Measurements from ENCODE around the gene MAP3K13. TPM values are rescaled to one million over a fixed set of nuclear protein-coding genes. Genes with fewer than 3 reads are reported as not detected.
"Not testable (repeated sequence)": the region's sequence is repeated elsewhere in the genome, so short reads cannot be mapped to it uniquely, and the experiment has no call there.

The MAP3K13 gene
- polyA plus RNA-seq, 1 donor = 52.3 TPM

GRCh38 chr3:185473290-185473815 lies 110.4 kb downstream of the MAP3K13 start:
- no peak overlapping the region for H3K4me3 ChIP-seq (ENCODE audit: low read length)
- no peaks in the 10 kb centered on the region for H3K9me3 ChIP-seq (ENCODE audit: control insufficient read depth, low read depth, low read length)
- peaks cover 59% of the 10 kb centered on the region for H3K36me3 ChIP-seq (ENCODE audit: control insufficient read depth, insufficient read depth, low read length)
- H3K27ac ChIP-seq (ENCODE audit: low read length) = no peak overlapping the region
- H3K4me1 ChIP-seq (ENCODE audit: control insufficient read depth, insufficient read depth, low read length) = no peaks in the 10 kb centered on the region
- WGBS (ENCODE audit: insufficient coverage, low lambda C conversion rate) = no CpG with 5 or more reads among the region's 15 CpGs
- H3K27me3 ChIP-seq (ENCODE audit: control insufficient read depth, insufficient read depth, low read length) = no peaks in the 10 kb centered on the region
- no peak for DNase-seq

- not testable (repeated sequence) for H3K4me1 ChIP-seq (ENCODE audit: control insufficient read depth, insufficient read depth, low read length); H3K27ac ChIP-seq (ENCODE audit: low read length); DNase-seq; H3K9me3 ChIP-seq (ENCODE audit: control insufficient read depth, low read depth, low read length); H3K4me3 ChIP-seq (ENCODE audit: low read length); H3K27me3 ChIP-seq (ENCODE audit: control insufficient read depth, insufficient read depth, low read length)
- H3K36me3 ChIP-seq (ENCODE audit: control insufficient read depth, insufficient read depth, low read length) = peaks cover 59% of the 10 kb centered on the region
- no CpG with 5 or more reads among the region's 6 CpGs for WGBS (ENCODE audit: insufficient coverage, low lambda C conversion rate)
These were observed 112.0 kb downstream of the MAP3K13 start for GRCh38 chr3:185474922-185475321.

GRCh38 chr3:185477316-185477715 lies 114.4 kb downstream of the MAP3K13 start:
- Histone ChIP-seq H3K27ac (ENCODE audit: low read length) (no peak overlapping the region), H3K9me3 (ENCODE audit: control insufficient read depth, low read depth, low read length) (no peaks in the 10 kb centered on the region), H3K27me3 (ENCODE audit: control insufficient read depth, insufficient read depth, low read length) (no peaks in the 10 kb centered on the region), H3K4me1 (ENCODE audit: control insufficient read depth, insufficient read depth, low read length) (no peaks in the 10 kb centered on the region), H3K4me3 (ENCODE audit: low read length) (no peak overlapping the region), H3K36me3 (ENCODE audit: control insufficient read depth, insufficient read depth, low read length) (peaks cover 76% of the 10 kb centered on the region)
- peak in 1 of 2 donors; percentile 24 for DNase-seq
- WGBS (ENCODE audit: insufficient coverage, low lambda C conversion rate) = no CpG with 5 or more reads among the region's 3 CpGs

- peaks cover 69% of the 10 kb centered on the region for H3K36me3 ChIP-seq (ENCODE audit: control insufficient read depth, insufficient read depth, low read length)
- H3K4me1 ChIP-seq (ENCODE audit: control insufficient read depth, insufficient read depth, low read length) = no peaks in the 10 kb centered on the region
- WGBS (ENCODE audit: insufficient coverage, low lambda C conversion rate) = no CpG with 5 or more reads among the region's 2 CpGs
- H3K27ac ChIP-seq (ENCODE audit: low read length) = no peak overlapping the region
- H3K27me3 ChIP-seq (ENCODE audit: control insufficient read depth, insufficient read depth, low read length) = no peaks in the 10 kb centered on the region
- no peak for DNase-seq
- H3K9me3 ChIP-seq (ENCODE audit: control insufficient read depth, low read depth, low read length) = no peaks in the 10 kb centered on the region
- H3K4me3 ChIP-seq (ENCODE audit: low read length) = no peak overlapping the region
These were observed 116.5 kb downstream of the MAP3K13 start for GRCh38 chr3:185479373-185479945.

- Histone ChIP-seq H3K4me1 (ENCODE audit: control insufficient read depth, insufficient read depth, low read length) (peaks cover 9% of the 10 kb centered on the region), H3K27ac (ENCODE audit: low read length) (no peak overlapping the region), H3K4me3 (ENCODE audit: low read length) (no peak overlapping the region), H3K9me3 (ENCODE audit: control insufficient read depth, low read depth, low read length) (no peaks in the 10 kb centered on the region), H3K36me3 (ENCODE audit: control insufficient read depth, insufficient read depth, low read length) (peaks cover 62% of the 10 kb centered on the region), H3K27me3 (ENCODE audit: control insufficient read depth, insufficient read depth, low read length) (no peaks in the 10 kb centered on the region)
- WGBS (ENCODE audit: insufficient coverage, low lambda C conversion rate) = no CpG with 5 or more reads among the region's 3 CpGs
- no peak for DNase-seq
These were observed 121.4 kb downstream of the MAP3K13 start for GRCh38 chr3:185484296-185484695.

GRCh38 chr3:185486394-185486793 lies 123.5 kb downstream of the MAP3K13 start:
- no CpG with 5 or more reads among the region's 5 CpGs for WGBS (ENCODE audit: insufficient coverage, low lambda C conversion rate)
- Histone ChIP-seq H3K4me3 (ENCODE audit: low read length) (no peak overlapping the region), H3K27ac (ENCODE audit: low read length) (no peak overlapping the region), H3K27me3 (ENCODE audit: control insufficient read depth, insufficient read depth, low read length) (no peaks in the 10 kb centered on the region), H3K36me3 (ENCODE audit: control insufficient read depth, insufficient read depth, low read length) (peaks cover 57% of the 10 kb centered on the region), H3K4me1 (ENCODE audit: control insufficient read depth, insufficient read depth, low read length) (peaks cover 19% of the 10 kb centered on the region), H3K9me3 (ENCODE audit: control insufficient read depth, low read depth, low read length) (no peaks in the 10 kb centered on the region)
- DNase-seq = no peak

- Histone ChIP-seq H3K4me1 (ENCODE audit: control insufficient read depth, insufficient read depth, low read length) (peaks cover 19% of the 10 kb centered on the region), H3K27me3 (ENCODE audit: control insufficient read depth, insufficient read depth, low read length) (no peaks in the 10 kb centered on the region), H3K9me3 (ENCODE audit: control insufficient read depth, low read depth, low read length) (no peaks in the 10 kb centered on the region), H3K4me3 (ENCODE audit: low read length) (no peak overlapping the region), H3K27ac (ENCODE audit: low read length) (peak overlapping the region; percentile 73), H3K36me3 (ENCODE audit: control insufficient read depth, insufficient read depth, low read length) (peaks cover 60% of the 10 kb centered on the region)
- no CpG with 5 or more reads among the region's 5 CpGs for WGBS (ENCODE audit: insufficient coverage, low lambda C conversion rate)
- DNase-seq = no peak
These were observed 125.5 kb downstream of the MAP3K13 start for GRCh38 chr3:185488465-185488864.

GRCh38 chr3:185489462-185489861 lies 126.5 kb downstream of the MAP3K13 start:
- peaks cover 19% of the 10 kb centered on the region for H3K4me1 ChIP-seq (ENCODE audit: control insufficient read depth, insufficient read depth, low read length)
- H3K4me3 ChIP-seq (ENCODE audit: low read length) = no peak overlapping the region
- peak; percentile 89 to 94 for DNase-seq
- peaks cover 65% of the 10 kb centered on the region for H3K36me3 ChIP-seq (ENCODE audit: control insufficient read depth, insufficient read depth, low read length)
- peak overlapping the region; percentile 73 for H3K27ac ChIP-seq (ENCODE audit: low read length)
- no peaks in the 10 kb centered on the region for H3K27me3 ChIP-seq (ENCODE audit: control insufficient read depth, insufficient read depth, low read length)
- no CpG with 5 or more reads among the region's 3 CpGs for WGBS (ENCODE audit: insufficient coverage, low lambda C conversion rate)
- H3K9me3 ChIP-seq (ENCODE audit: control insufficient read depth, low read depth, low read length) = no peaks in the 10 kb centered on the region

- H3K9me3 ChIP-seq (ENCODE audit: control insufficient read depth, low read depth, low read length) = no peaks in the 10 kb centered on the region
- H3K27me3 ChIP-seq (ENCODE audit: control insufficient read depth, insufficient read depth, low read length) = no peaks in the 10 kb centered on the region
- WGBS (ENCODE audit: insufficient coverage, low lambda C conversion rate) = no CpG with 5 or more reads among the region's 4 CpGs
- no peak overlapping the region for H3K4me3 ChIP-seq (ENCODE audit: low read length)
- H3K36me3 ChIP-seq (ENCODE audit: control insufficient read depth, insufficient read depth, low read length) = peaks cover 68% of the 10 kb centered on the region
- no peak for DNase-seq
- peaks cover 19% of the 10 kb centered on the region for H3K4me1 ChIP-seq (ENCODE audit: control insufficient read depth, insufficient read depth, low read length)
- H3K27ac ChIP-seq (ENCODE audit: low read length) = peak overlapping the region; percentile 73
These were observed 127.3 kb downstream of the MAP3K13 start for GRCh38 chr3:185490241-185490640.

- Histone ChIP-seq H3K4me3 (ENCODE audit: low read length) (peak within 1 kb of the TSS; percentile 99), H3K4me1 (ENCODE audit: control insufficient read depth, insufficient read depth, low read length) (peaks cover 24% of the 10 kb centered on the region), H3K27me3 (ENCODE audit: control insufficient read depth, insufficient read depth, low read length) (no peaks in the 10 kb centered on the region), H3K27ac (ENCODE audit: low read length) (peak within 1 kb of the TSS; percentile 100), H3K36me3 (ENCODE audit: control insufficient read depth, insufficient read depth, low read length) (peaks cover 33% of the 10 kb centered on the region), H3K9me3 (ENCODE audit: control insufficient read depth, low read depth, low read length) (peaks cover 6% of the 10 kb centered on the region)
- no CpG with 5 or more reads among the region's 82 CpGs for WGBS (ENCODE audit: insufficient coverage, low lambda C conversion rate)
- peak; percentile 94 to 95 for DNase-seq
These were observed 135.8 kb downstream of the MAP3K13 start, which contains the start of gene TMEM41A for GRCh38 chr3:185498503-185499396. TSS of gene TMEM41A (minus strand) at chr3:185499035. CDS start at chr3:185498961, 74 bp downstream.

Measured in large intestine (tissue), 3 donors.